HepG2 (cell line): ENCODE results near the gene ST8SIA2. TPM values are rescaled to one million over a fixed set of nuclear protein-coding genes. Genes with fewer than 3 reads are reported as not detected.

Source experiments
- ATAC-seq: fragments of 200-7000 bp; cut with Tn5 transposase; 3 replicates; pipeline ENCODE4 v1.9.1; 2020; ENCODE audit warnings: mild to moderate bottlenecking, moderate library complexity
- BruUV-seq: library from RNA; stranded (reverse); fragments of 400-500 nt; replicated peaks from 2 replicates; lab custom pipeline; 2021; lab: Mats Ljungman, UMichigan
- CTCF ChIA-PET: fragments of 300-600 bp; formaldehyde crosslinking; extraction: SDS; loops from one replicate; lab custom pipeline; 2021; ENCODE audit warnings: low total read pairs, inconsistent platforms, low intra/inter-chr PET ratio; lab: Yijun Ruan, JAX
- POLR2A ChIA-PET: fragments of 350-600 bp; sonication (Branson Sonifier 250); formaldehyde crosslinking; loops from one replicate; lab custom pipeline; 2020; ENCODE audit warnings: antibody characterized with exemption, inconsistent platforms; lab: Yijun Ruan, JAX
- DNase-seq: peaks from one replicate; pipeline ENCODE4 v3.0.0-alpha.2; 2015; ENCODE audit warnings: low spot score
- FAIRE-seq: peaks from 3 replicates; lab custom pipeline; 2011; peaks lifted over from hg19 to GRCh38; lab: Jason Lieb, UNC
- H2AFZ ChIP-seq: one replicate; pipeline ENCODE4 v1.6.1; 2011; ENCODE audit warnings: low read length, inconsistent platforms
- H3K27ac ChIP-seq: fragments of 300-600 bp; 3 replicates; pipeline ENCODE4 v1.8.0; 2011; ENCODE audit warnings: mixed run types, mild to moderate bottlenecking, mixed read lengths, low read length, inconsistent platforms; ENCODE audit not compliant: insufficient read depth; ENCODE audit errors: extremely low read length
- H3K27me3 ChIP-seq, 2 experiments: fragments of 200-600 bp in 1 of 2; 2 replicates in 1 of 2; 3 replicates in 1 of 2; pipeline versions ENCODE4 v1.6.0 to v1.8.0; 2011; ENCODE audit warnings: low read length in 2 of 2, mild to moderate bottlenecking in 2 of 2, moderate library complexity in 2 of 2, inconsistent platforms in 1 of 2; ENCODE audit not compliant: insufficient read depth in 2 of 2, control insufficient read depth in 1 of 2
- H3K36me3 ChIP-seq, 2 experiments: fragments of 200-600 bp in 1 of 2; replicated peaks in 1 of 2; 2 replicates in 1 of 2; 3 replicates in 1 of 2; pipeline versions ENCODE4 v1.5.1 to v1.8.0; 2011; ENCODE audit warnings: low read length in 2 of 2, inconsistent platforms in 1 of 2; ENCODE audit not compliant: insufficient read depth in 2 of 2, control insufficient read depth in 1 of 2
- H3K4me1 ChIP-seq: 2 replicates; pipeline ENCODE4 v1.5.1; 2012; ENCODE audit warnings: low read length, inconsistent platforms; ENCODE audit not compliant: insufficient read depth
- H3K4me2 ChIP-seq: 2 replicates; pipeline ENCODE4 v1.6.0; 2011; ENCODE audit warnings: low read depth, low read length, inconsistent platforms
- H3K4me3 ChIP-seq, 3 experiments: fragments of 200-600 bp in 1 of 3; sonication (generic), shearing (Covaris generic) in 1 of 3; replicated peaks in 1 of 3; 2 replicates each; pipeline ENCODE4 v1.5.1; 2011 to 2016; ENCODE audit warnings: low read length in 3 of 3, inconsistent platforms in 2 of 3, low read depth in 2 of 3, mild to moderate bottlenecking in 2 of 3, control low read depth in 1 of 3, mixed read lengths in 1 of 3; ENCODE audit not compliant: insufficient read depth in 1 of 3
- H3K79me2 ChIP-seq: one replicate; pipeline ENCODE4 v1.6.1; 2011; ENCODE audit warnings: low read length, inconsistent platforms; ENCODE audit not compliant: insufficient read depth
- H3K9ac ChIP-seq: 2 replicates; pipeline ENCODE4 v1.6.0; 2011; ENCODE audit warnings: mild to moderate bottlenecking, low read depth, low read length, inconsistent platforms; ENCODE audit not compliant: insufficient read depth
- H3K9me3 ChIP-seq: 2 replicates; pipeline ENCODE4 v1.5.1; 2012; ENCODE audit warnings: mild to moderate bottlenecking, low read length
- H4K20me1 ChIP-seq: 2 replicates; pipeline ENCODE4 v1.6.0; 2011; ENCODE audit warnings: inconsistent platforms, mild to moderate bottlenecking, low read length, moderate library complexity; ENCODE audit not compliant: insufficient read depth
- AGO2 ChIP-seq: fragments of 200-400 bp; formaldehyde crosslinking; optimal IDR thresholded peaks from 2 replicates; pipeline ENCODE3; 2017; ENCODE audit warnings: mild to moderate bottlenecking, low read depth, low read length, moderate library complexity
- CEBPB ChIP-seq: IDR thresholded peaks from 2 replicates; pipeline ENCODE4 v1.6.1; 2011; ENCODE audit warnings: low read depth, low read length, improper control_type of control experiment, borderline replicate concordance
- CHCHD3 ChIP-seq: sonication (generic); formaldehyde crosslinking; IDR thresholded peaks from 2 replicates; pipeline ENCODE4 v1.8.0; 2022; ENCODE audit warnings: mild to moderate bottlenecking, missing genetic modification reagents, moderate library complexity
- HHEX ChIP-seq: IDR thresholded peaks from 2 replicates; pipeline ENCODE4 v1.6.1; 2016; ENCODE audit warnings: control low read depth
- HNF4G ChIP-seq, 2 experiments: sonication (generic) in 1 of 2; formaldehyde crosslinking in 1 of 2; IDR thresholded peaks; 2 replicates each; pipeline versions ENCODE4 v1.4.0 to v1.6.1; 2011 to 2020; ENCODE audit warnings: borderline replicate concordance in 2 of 2, low read depth in 2 of 2, mild to moderate bottlenecking in 2 of 2, low read length in 1 of 2, missing genetic modification reagents in 1 of 2, moderate library complexity in 1 of 2
- HOXA3 ChIP-seq: sonication (generic); formaldehyde crosslinking; IDR thresholded peaks from 2 replicates; pipeline ENCODE4 v1.5.0; 2020; ENCODE audit warnings: missing genetic modification reagents
- KDM4B ChIP-seq: sonication (generic); formaldehyde crosslinking; IDR thresholded peaks from 2 replicates; pipeline ENCODE4 v1.4.0; 2020; ENCODE audit warnings: missing genetic modification reagents
- RAD21 ChIP-seq: fragments of 450-650 bp; formaldehyde crosslinking; IDR thresholded peaks from 2 replicates; pipeline ENCODE4 v1.5.0; 2020; ENCODE audit warnings: mild to moderate bottlenecking
- SP5 ChIP-seq: IDR thresholded peaks from 2 replicates; pipeline ENCODE4 v1.6.1; 2016; ENCODE audit warnings: low read depth, borderline replicate concordance
- ZNF670 ChIP-seq: sonication (generic); formaldehyde crosslinking; IDR thresholded peaks from 2 replicates; pipeline ENCODE4 v1.8.0; 2022; ENCODE audit warnings: mild to moderate bottlenecking, missing genetic modification reagents, borderline replicate concordance
- ZNF850 ChIP-seq: sonication (generic); formaldehyde crosslinking; conservative IDR thresholded peaks from 2 replicates; pipeline ENCODE4 v1.9.0; 2021; ENCODE audit warnings: mild to moderate bottlenecking, missing genetic modification reagents
- WGBS: methylation state at CpG from one replicate; pipeline ENCODE4 v1.1.6; 2017; ENCODE audit warnings: low lambda C conversion rate; 5-methylcytosine and 5-hydroxymethylcytosine counted together
- in situ Hi-C: cut with HindIII; loops from 2 replicates; pipeline ENCODE4 v1.10.0; 2017; ENCODE audit warnings: low pct_unique_long_range_greater_than_20kb; ENCODE audit not compliant: extremely low pct_ligation_motif_present
- intact Hi-C: fragments of 100-400 bp; cut with micrococcal nuclease; formaldehyde crosslinking; loops from one replicate; pipeline ENCODE4 v1.10.0; 2022; ENCODE audit not compliant: unreplicated experiment
- polyA plus RNA-seq, 8 experiments: library from polyadenylated mRNA; depleted of rRNA in 3 of 8; stranded (reverse) in 7 of 8; unstranded in 1 of 8; fragments of >200 nt; fragmentation: Illumina TruSeq in 4 of 8; extraction: Trizol in 4 of 8; gene quantifications; 2 replicates each; pipeline versions ENCODE4 v1.2.1 to v1.2.3, GENCODE V29; 2011 to 2016; ENCODE audit warnings: low read depth in 4 of 8, missing spikeins in 1 of 8, mixed read lengths in 1 of 8; ENCODE audit not compliant: insufficient read depth in 1 of 8
- total RNA-seq, 5 experiments: library from RNA; depleted of rRNA; stranded (reverse); fragments of >200 nt; fragmentation: Illumina TruSeq; extraction: Trizol; gene quantifications; 2 replicates each; pipeline ENCODE4 v1.2.3, GENCODE V29; 2016; ENCODE audit warnings: low read depth in 1 of 5
- TF ChIP-seq, protein P1 (sequence below): sonication (generic); formaldehyde crosslinking; IDR thresholded peaks from 2 replicates; pipeline ENCODE4 v1.4.0; 2020; ENCODE audit warnings: missing genetic modification reagents

Gene ST8SIA2
- total and polyA plus RNA-seq, 2 of the 13 experiments (the other 11 are each of a cell fraction or from before 2014, with no cell fraction given) = not detected

- no peak overlapping the region for H3K4me2 ChIP-seq
- H3K4me1 ChIP-seq = no peaks in the 10 kb centered on the region
- BruUV-seq = no TSS peak
- no peak overlapping the region for H3K4me3 ChIP-seq
- intact Hi-C loops (no loop called here), in situ Hi-C loops (no loop called here)
- ATAC-seq (no peak), DNase-seq (no peak), FAIRE-seq (no peak)
- 21% methylated on average over 11 of the region's 11 CpGs for WGBS
- H3K9ac ChIP-seq = no peak overlapping the region
- H4K20me1 ChIP-seq = no peaks in the 10 kb centered on the region
- H3K9me3 ChIP-seq = no peaks in the 10 kb centered on the region
- H3K27ac ChIP-seq = no peak overlapping the region
- no peak for TF ChIP-seq KDM4B (CRISPR knock-in tag)
- no peak for TF ChIP-seq HOXA3 (CRISPR knock-in tag)
- TF ChIP-seq CHCHD3 (CRISPR knock-in tag) = no peak
- TF ChIP-seq HHEX = no peak
- TF ChIP-seq RAD21 (CRISPR knock-in tag) = no peak
- TF ChIP-seq CEBPB = no peak
- no peak for TF ChIP-seq AGO2
- no peak for TF ChIP-seq SP5 (CRISPR knock-in tag)
- TF ChIP-seq, protein P1, sequence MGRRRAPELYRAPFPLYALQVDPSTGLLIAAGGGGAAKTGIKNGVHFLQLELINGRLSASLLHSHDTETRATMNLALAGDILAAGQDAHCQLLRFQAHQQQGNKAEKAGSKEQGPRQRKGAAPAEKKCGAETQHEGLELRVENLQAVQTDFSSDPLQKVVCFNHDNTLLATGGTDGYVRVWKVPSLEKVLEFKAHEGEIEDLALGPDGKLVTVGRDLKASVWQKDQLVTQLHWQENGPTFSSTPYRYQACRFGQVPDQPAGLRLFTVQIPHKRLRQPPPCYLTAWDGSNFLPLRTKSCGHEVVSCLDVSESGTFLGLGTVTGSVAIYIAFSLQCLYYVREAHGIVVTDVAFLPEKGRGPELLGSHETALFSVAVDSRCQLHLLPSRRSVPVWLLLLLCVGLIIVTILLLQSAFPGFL = no peak
- TF ChIP-seq ZNF670 (CRISPR knock-in tag) = no peak
- TF ChIP-seq HNF4G (IDR thresholded peaks at IDR 0.05; ENCODE audit: borderline replicate concordance, low read depth, low read length) = no peak
- TF ChIP-seq HNF4G (CRISPR knock-in tag; IDR thresholded peaks at IDR 0.05; ENCODE audit: borderline replicate concordance, low read depth) = no peak
- TF ChIP-seq ZNF850 (CRISPR knock-in tag) = no peak
- H3K36me3 ChIP-seq = no peaks in the 10 kb centered on the region
- ChIA-PET CTCF (no interaction called here), POLR2A (no interaction called here)
- peaks cover 0 to 29% of the 10 kb centered on the region in 2 experiments; a peak in 1 of 5 replicates for H3K27me3 ChIP-seq
- no peaks in the 10 kb centered on the region for H3K79me2 ChIP-seq
- H2AFZ ChIP-seq = no peak overlapping the region
Measured at GRCh38 chr15:92467245-92467644, 73.6 kb downstream of the ST8SIA2 start.
